Measurements from ENCODE around the gene CDK17.

CDK17 gene

GRCh38 chr12:96402061-96402460, 1.8 kb upstream of the CDK17 start:
- ATAC-seq, result no peak
- no peak for TF ChIP-seq CSRNP3 (CRISPR knock-in tag; IDR thresholded peaks at IDR 0.05)
- TF ChIP-seq ISL1 (CRISPR knock-in tag; IDR thresholded peaks at IDR 0.05), result no peak
- no peak for TF ChIP-seq ZFP3 (CRISPR knock-in tag; IDR thresholded peaks at IDR 0.05)
- no peak for TF ChIP-seq ESRRG (CRISPR knock-in tag; IDR thresholded peaks at IDR 0.05)
- TF ChIP-seq CREB5 (CRISPR knock-in tag; IDR thresholded peaks at IDR 0.05; ENCODE audit: low read depth), result no peak
- no peak for TF ChIP-seq POU6F1 (CRISPR knock-in tag; IDR thresholded peaks at IDR 0.05; ENCODE audit: borderline replicate concordance, low read depth)
- no peak for TF ChIP-seq TCF4 (CRISPR knock-in tag; IDR thresholded peaks at IDR 0.05; ENCODE audit: borderline replicate concordance)
- no peak for TF ChIP-seq ARNTL (CRISPR knock-in tag; IDR thresholded peaks at IDR 0.05; ENCODE audit: borderline replicate concordance, low read depth)
- TF ChIP-seq ZFP30 (CRISPR knock-in tag; IDR thresholded peaks at IDR 0.05), result no peak
- TF ChIP-seq CSDC2 (CRISPR knock-in tag; IDR thresholded peaks at IDR 0.05), result no peak
- no peak for TF ChIP-seq TOX (CRISPR knock-in tag; IDR thresholded peaks at IDR 0.05; ENCODE audit: borderline replicate concordance)
- TF ChIP-seq RARB (CRISPR knock-in tag; IDR thresholded peaks at IDR 0.05), result no peak
- TF ChIP-seq BACH2 (CRISPR knock-in tag; IDR thresholded peaks at IDR 0.05; ENCODE audit: borderline replicate concordance), result no peak
- TF ChIP-seq SNAI2 (CRISPR knock-in tag; IDR thresholded peaks at IDR 0.05), result no peak
- TF ChIP-seq ZC3H10 (CRISPR knock-in tag; IDR thresholded peaks at IDR 0.05), result no peak
- no peak for TF ChIP-seq ZNF70 (CRISPR knock-in tag; IDR thresholded peaks at IDR 0.05)
- TF ChIP-seq PPARA (CRISPR knock-in tag; IDR thresholded peaks at IDR 0.05; ENCODE audit: borderline replicate concordance), result no peak

- ATAC-seq, result peak; percentile 50
- TF ChIP-seq CSDC2 (CRISPR knock-in tag; IDR thresholded peaks at IDR 0.05) (no peak), ZNF565 (CRISPR knock-in tag; conservative IDR thresholded peaks at IDR 0.05; ENCODE audit: low read depth) (no peak), PPARA (CRISPR knock-in tag; IDR thresholded peaks at IDR 0.05; ENCODE audit: borderline replicate concordance) (no peak), CSRNP3 (CRISPR knock-in tag; IDR thresholded peaks at IDR 0.05) (no peak), CREB5 (CRISPR knock-in tag; IDR thresholded peaks at IDR 0.05; ENCODE audit: low read depth) (no peak), ISL1 (CRISPR knock-in tag; IDR thresholded peaks at IDR 0.05) (no peak), TOX (CRISPR knock-in tag; IDR thresholded peaks at IDR 0.05; ENCODE audit: borderline replicate concordance) (no peak), BACH2 (CRISPR knock-in tag; IDR thresholded peaks at IDR 0.05; ENCODE audit: borderline replicate concordance) (no peak), PATZ1 (CRISPR knock-in tag; IDR thresholded peaks at IDR 0.05; ENCODE audit: borderline replicate concordance) (no peak), TCF4 (CRISPR knock-in tag; IDR thresholded peaks at IDR 0.05; ENCODE audit: borderline replicate concordance) (no peak)
These were observed 1.0 kb upstream of the CDK17 start for GRCh38 chr12:96401076-96401871.

GRCh38 chr12:96400631-96401075, 414 bp upstream of the CDK17 start:
- peak; percentile 16 for ATAC-seq
- TF ChIP-seq OSR1 (CRISPR knock-in tag; IDR thresholded peaks at IDR 0.05) (no peak), TOX (CRISPR knock-in tag; IDR thresholded peaks at IDR 0.05; ENCODE audit: borderline replicate concordance) (no peak), ZC3H10 (CRISPR knock-in tag; IDR thresholded peaks at IDR 0.05) (no peak), ARNTL (CRISPR knock-in tag; IDR thresholded peaks at IDR 0.05; ENCODE audit: borderline replicate concordance, low read depth) (no peak), CSDC2 (CRISPR knock-in tag; IDR thresholded peaks at IDR 0.05) (no peak), TSHZ2 (CRISPR knock-in tag; IDR thresholded peaks at IDR 0.05) (no peak), CSRNP3 (CRISPR knock-in tag; IDR thresholded peaks at IDR 0.05) (no peak), ESRRG (CRISPR knock-in tag; IDR thresholded peaks at IDR 0.05) (no peak), BACH2 (CRISPR knock-in tag; IDR thresholded peaks at IDR 0.05; ENCODE audit: borderline replicate concordance) (no peak), ZFP3 (CRISPR knock-in tag; IDR thresholded peaks at IDR 0.05) (no peak), ZNF8 (CRISPR knock-in tag; IDR thresholded peaks at IDR 0.05) (no peak)
